SH-SY5Y (cell line): Measurements from ENCODE around the gene WBP2NL.

ENCODE experiments used
- GATA2 ChIP-seq: IDR thresholded peaks from 2 replicates; pipeline ENCODE4 v1.6.1; 2011; ENCODE audit warnings: mild to moderate bottlenecking, low read depth, low read length
- GATA3 ChIP-seq: IDR thresholded peaks from 2 replicates; pipeline ENCODE4 v1.6.1; 2011; ENCODE audit warnings: low read depth, mild to moderate bottlenecking, low read length, moderate library complexity

DNA sequence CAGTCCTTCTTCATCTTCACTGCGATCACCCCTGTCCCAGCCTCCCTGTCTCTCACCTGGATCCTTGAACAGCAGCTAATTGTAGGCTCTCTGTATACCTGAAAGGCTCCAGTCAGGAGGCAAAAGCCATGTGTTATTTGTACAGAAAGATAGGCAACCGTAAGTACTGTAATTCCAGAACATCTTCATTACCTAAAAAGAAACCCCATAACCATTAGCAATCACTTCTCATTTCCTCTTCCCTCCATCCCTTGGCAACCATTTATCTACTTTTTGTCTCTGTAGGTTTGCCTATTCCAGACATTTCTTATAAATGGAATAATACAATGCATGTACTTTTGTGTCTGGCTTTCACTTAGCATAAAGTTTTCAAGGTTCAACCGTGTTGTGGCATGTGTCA is 54.2 kb downstream of the WBP2NL start:
- no peak for TF ChIP-seq GATA2
- no peak for TF ChIP-seq GATA3
